ENCODE data around the gene NARF. TPM values are rescaled to one million over a fixed set of nuclear protein-coding genes. Genes with fewer than 3 reads are reported as not detected.
"Not testable (repeated sequence)": the region's sequence is repeated elsewhere in the genome, so short reads cannot be mapped to it uniquely, and the experiment has no call there.

The NARF gene
- total RNA-seq, 2 experiments from 2014 or later, result 75.0 to 151 TPM

DNA sequence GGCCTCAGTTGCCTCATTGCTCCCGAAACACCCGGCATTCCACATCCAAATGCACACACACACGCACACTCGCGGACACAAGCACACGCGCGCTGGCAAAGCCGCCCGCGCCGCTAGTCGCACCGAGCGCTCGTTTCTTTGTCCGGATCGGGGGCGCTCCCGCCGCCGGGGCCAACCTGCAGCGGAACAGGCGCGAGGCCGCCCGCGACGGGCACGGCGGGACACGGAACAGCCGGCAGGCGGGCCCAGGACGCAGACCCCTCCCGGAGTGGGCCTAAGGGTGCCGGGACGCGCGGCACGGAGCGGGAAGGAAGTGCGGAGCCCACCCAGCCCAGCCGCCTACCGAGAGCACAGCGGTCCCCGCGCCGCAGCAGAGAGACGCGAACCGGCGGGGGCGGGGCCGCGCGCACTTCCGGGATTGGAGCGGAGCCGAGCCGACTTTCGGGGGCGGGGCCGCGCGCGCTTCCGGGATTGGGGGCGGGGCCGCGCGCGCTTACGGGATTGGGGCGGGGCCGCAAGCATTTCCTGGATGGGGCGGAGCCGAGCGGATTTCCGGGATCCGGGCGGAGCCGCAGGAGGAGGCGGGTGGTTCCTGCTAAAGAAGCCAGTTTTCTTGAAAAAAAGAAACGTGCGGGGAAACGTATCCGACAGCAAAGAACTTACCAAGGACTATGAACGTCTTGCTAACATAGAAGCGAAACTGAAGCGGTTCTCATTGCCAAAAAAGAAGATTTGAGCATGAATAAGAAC lies 8.0 kb upstream of the NARF start, which contains the start of gene CYBC1:
TSS of gene CYBC1 (minus strand) at position 396 of the 750 bp plus-strand sequence. CDS start 1,498 bp downstream, outside the sequence.
- BruUV-seq (replicated peaks), result TSS peak; percentile 82

DNA sequence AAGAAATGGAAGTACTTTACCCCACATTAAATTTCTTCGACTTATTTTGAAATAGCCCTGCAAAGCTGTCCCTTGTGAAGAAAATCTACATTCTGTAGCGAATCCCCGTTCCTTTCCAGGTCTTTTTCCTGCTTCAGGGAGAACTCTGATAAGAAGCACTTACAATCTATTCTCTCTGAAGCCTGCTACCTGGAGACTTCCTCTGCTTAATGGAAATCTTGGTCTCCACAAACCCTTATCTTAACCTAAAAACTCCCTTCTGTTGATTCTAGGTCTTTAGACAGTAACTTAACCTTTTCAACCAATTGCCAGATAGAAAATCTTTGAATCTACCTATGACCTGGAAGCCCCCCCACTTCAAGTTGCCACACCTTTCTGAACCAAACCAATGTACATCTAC lies 6.4 kb upstream of the NARF start:
- BruUV-seq (replicated peaks), result no TSS peak
- H3K4me3 ChIP-seq (ENCODE audit: low read depth, low read length, poor library complexity, severe bottlenecking), result no peak overlapping the region
- H3K9me3 ChIP-seq (ENCODE audit: low read length), result peaks cover 20% of the 10 kb centered on the region; the same call in 1 of the 2 replicates
- no peak for DNase-seq (ENCODE audit: low spot score)
- H3K4me1 ChIP-seq (ENCODE audit: insufficient read depth, low read length, poor library complexity, severe bottlenecking), result peaks cover 35% of the 10 kb centered on the region
- ChIA-PET POLR2A (no interaction called here), CTCF (ENCODE audit: unreplicated experiment) (no interaction called here)
- H3K36me3 ChIP-seq (ENCODE audit: insufficient read depth, low read length), result peaks cover 29% of the 10 kb centered on the region
- H3K27ac ChIP-seq (ENCODE audit: low read depth, low read length, poor library complexity, severe bottlenecking), result no peak overlapping the region
- peaks cover 20% of the 10 kb centered on the region for H3K79me2 ChIP-seq (ENCODE audit: insufficient read depth, low read depth, low read length)
- intact Hi-C loops (cut with micrococcal nuclease; ENCODE audit: unreplicated experiment), result no loop called here
- H3K4me2 ChIP-seq (ENCODE audit: low read length), result no peak overlapping the region
- H3K9me2 ChIP-seq (ENCODE audit: insufficient read depth, low read length), result no peaks in the 10 kb centered on the region
- no peaks in the 10 kb centered on the region; the same call in 1 of the 2 replicates for H4K20me1 ChIP-seq (ENCODE audit: insufficient read depth, low read length)
- TF ChIP-seq, protein P1, sequence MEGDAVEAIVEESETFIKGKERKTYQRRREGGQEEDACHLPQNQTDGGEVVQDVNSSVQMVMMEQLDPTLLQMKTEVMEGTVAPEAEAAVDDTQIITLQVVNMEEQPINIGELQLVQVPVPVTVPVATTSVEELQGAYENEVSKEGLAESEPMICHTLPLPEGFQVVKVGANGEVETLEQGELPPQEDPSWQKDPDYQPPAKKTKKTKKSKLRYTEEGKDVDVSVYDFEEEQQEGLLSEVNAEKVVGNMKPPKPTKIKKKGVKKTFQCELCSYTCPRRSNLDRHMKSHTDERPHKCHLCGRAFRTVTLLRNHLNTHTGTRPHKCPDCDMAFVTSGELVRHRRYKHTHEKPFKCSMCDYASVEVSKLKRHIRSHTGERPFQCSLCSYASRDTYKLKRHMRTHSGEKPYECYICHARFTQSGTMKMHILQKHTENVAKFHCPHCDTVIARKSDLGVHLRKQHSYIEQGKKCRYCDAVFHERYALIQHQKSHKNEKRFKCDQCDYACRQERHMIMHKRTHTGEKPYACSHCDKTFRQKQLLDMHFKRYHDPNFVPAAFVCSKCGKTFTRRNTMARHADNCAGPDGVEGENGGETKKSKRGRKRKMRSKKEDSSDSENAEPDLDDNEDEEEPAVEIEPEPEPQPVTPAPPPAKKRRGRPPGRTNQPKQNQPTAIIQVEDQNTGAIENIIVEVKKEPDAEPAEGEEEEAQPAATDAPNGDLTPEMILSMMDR (conservative IDR thresholded peaks at IDR 0.05; ENCODE audit: low read length), result no peak
- no peak for TF ChIP-seq EZH2phosphoT487 (IDR thresholded peaks at IDR 0.05; ENCODE audit: borderline replicate concordance, low read depth, low read length)
- no peak overlapping the region for H2AFZ ChIP-seq (ENCODE audit: low read length)

More for the DNA sequence above, 8.0 kb upstream of the NARF start, which contains the start of gene CYBC1:
- intact Hi-C loops (cut with micrococcal nuclease; ENCODE audit: unreplicated experiment), result no loop called here
- Histone ChIP-seq H2AFZ (ENCODE audit: low read length) (peak within 1 kb of the TSS; percentile 11; the same call in 1 of the 2 replicates), H4K20me1 (ENCODE audit: insufficient read depth, low read length) (peaks cover 3% of the 10 kb centered on the region), H3K4me2 (ENCODE audit: low read length) (peak within 1 kb of the TSS; percentile 83), H3K79me2 (ENCODE audit: insufficient read depth, low read depth, low read length) (peaks cover 37% of the 10 kb centered on the region), H3K27ac (ENCODE audit: low read depth, low read length, poor library complexity, severe bottlenecking) (peak within 1 kb of the TSS; percentile 98), H3K9me3 (ENCODE audit: low read length) (peaks cover 11% of the 10 kb centered on the region; the same call in 1 of the 2 replicates), H3K36me3 (ENCODE audit: insufficient read depth, low read length) (peaks cover 35% of the 10 kb centered on the region), H3K4me1 (ENCODE audit: insufficient read depth, low read length, poor library complexity, severe bottlenecking) (peaks cover 40% of the 10 kb centered on the region), H3K4me3 (ENCODE audit: low read depth, low read length, poor library complexity, severe bottlenecking) (peak within 1 kb of the TSS; percentile 80), H3K9me2 (ENCODE audit: insufficient read depth, low read length) (no peaks in the 10 kb centered on the region)
- ChIA-PET POLR2A (interaction anchor here (1.1 to 2.0 kb wide), 3 partner anchors 31 to 100 kb away, joined by 3 to 11 read pairs (median 4); no protein-coding TSS in a partner anchor), CTCF (ENCODE audit: unreplicated experiment) (interaction anchor here (0.7 kb wide), 1 partner anchor 30 kb away, joined by 4 read pairs; no protein-coding TSS in a partner anchor)
- DNase-seq (ENCODE audit: low spot score), result peak; percentile 99
- TF ChIP-seq, protein P1 (conservative IDR thresholded peaks at IDR 0.05; ENCODE audit: low read length), result no peak
- TF ChIP-seq EZH2phosphoT487 (IDR thresholded peaks at IDR 0.05; ENCODE audit: borderline replicate concordance, low read depth, low read length), result no peak

DNA sequence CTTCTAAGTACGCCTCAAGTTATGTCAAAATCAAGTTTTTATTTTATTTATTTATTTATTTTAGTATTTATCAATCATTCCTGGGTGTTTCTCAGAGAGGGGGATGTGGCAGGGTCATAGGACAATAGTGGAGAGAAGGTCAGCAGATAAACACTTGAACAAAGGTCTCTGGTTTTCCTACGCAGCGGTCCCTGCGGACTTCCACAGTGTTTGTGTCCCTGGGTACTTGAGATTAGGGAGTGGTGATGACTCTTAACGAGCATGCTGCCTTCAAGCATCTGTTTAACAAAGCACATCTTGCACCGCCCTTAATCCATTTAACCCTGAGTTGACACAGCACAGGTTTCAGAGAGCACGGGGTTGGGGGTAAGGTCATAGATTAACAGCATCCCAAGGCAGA lies 5.4 kb upstream of the NARF start:
- H2AFZ ChIP-seq (ENCODE audit: low read length); DNase-seq (ENCODE audit: low spot score); CTCF ChIA-PET (ENCODE audit: unreplicated experiment); BruUV-seq (replicated peaks); H4K20me1 ChIP-seq (ENCODE audit: insufficient read depth, low read length); intact Hi-C loops (cut with micrococcal nuclease; ENCODE audit: unreplicated experiment); H3K4me2 ChIP-seq (ENCODE audit: low read length); H3K27ac ChIP-seq (ENCODE audit: low read depth, low read length, poor library complexity, severe bottlenecking); H3K9me2 ChIP-seq (ENCODE audit: insufficient read depth, low read length); H3K4me3 ChIP-seq (ENCODE audit: low read depth, low read length, poor library complexity, severe bottlenecking): not testable (repeated sequence)
- Histone ChIP-seq H3K79me2 (ENCODE audit: insufficient read depth, low read depth, low read length) (peaks cover 10% of the 10 kb centered on the region; the same call in 1 of the 2 replicates), H3K4me1 (ENCODE audit: insufficient read depth, low read length, poor library complexity, severe bottlenecking) (peaks cover 32% of the 10 kb centered on the region), H3K9me3 (ENCODE audit: low read length) (peaks cover 20% of the 10 kb centered on the region; the same call in 1 of the 2 replicates), H3K36me3 (ENCODE audit: insufficient read depth, low read length) (peaks cover 19% of the 10 kb centered on the region)
- POLR2A ChIA-PET, result interaction anchor here (0.6 to 0.7 kb wide), 2 partner anchors 82 to 85 kb away, joined by 3 read pairs; no protein-coding TSS in a partner anchor

DNA sequence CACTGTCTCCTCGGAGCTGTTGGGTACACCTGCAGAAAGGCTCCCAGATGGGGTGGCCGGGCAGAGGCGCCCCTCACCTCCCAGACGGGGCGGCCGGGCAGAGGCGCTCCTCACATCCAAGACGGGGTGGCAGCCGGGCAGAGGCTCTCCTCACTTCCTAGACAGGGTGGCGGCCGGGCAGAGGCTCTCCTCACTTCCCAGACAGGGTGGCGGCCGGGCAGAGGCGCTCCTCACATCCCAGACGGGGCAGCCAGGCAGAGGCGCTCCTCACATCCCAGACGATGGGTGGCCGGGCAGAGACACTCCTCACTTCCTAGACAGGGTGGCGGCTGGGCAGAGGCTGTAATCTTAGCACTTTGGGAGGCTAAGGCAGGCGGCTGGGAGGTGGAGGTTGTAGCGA lies 4.8 kb upstream of the NARF start:
- H3K4me2 ChIP-seq (ENCODE audit: low read length); H3K4me3 ChIP-seq (ENCODE audit: low read depth, low read length, poor library complexity, severe bottlenecking); CTCF ChIA-PET (ENCODE audit: unreplicated experiment); BruUV-seq (replicated peaks); intact Hi-C loops (cut with micrococcal nuclease; ENCODE audit: unreplicated experiment); POLR2A ChIA-PET; H3K27ac ChIP-seq (ENCODE audit: low read depth, low read length, poor library complexity, severe bottlenecking); H2AFZ ChIP-seq (ENCODE audit: low read length); H3K9me2 ChIP-seq (ENCODE audit: insufficient read depth, low read length); H3K79me2 ChIP-seq (ENCODE audit: insufficient read depth, low read depth, low read length); H4K20me1 ChIP-seq (ENCODE audit: insufficient read depth, low read length): not testable (repeated sequence)
- Histone ChIP-seq H3K9me3 (ENCODE audit: low read length) (peaks cover 20% of the 10 kb centered on the region; the same call in 1 of the 2 replicates), H3K4me1 (ENCODE audit: insufficient read depth, low read length, poor library complexity, severe bottlenecking) (peaks cover 30% of the 10 kb centered on the region), H3K36me3 (ENCODE audit: insufficient read depth, low read length) (peaks cover 17% of the 10 kb centered on the region)
- DNase-seq (ENCODE audit: low spot score), result peak; percentile 45
